Activated CD8-positive, alpha-beta memory T cell treated with anti-CD3 and anti-CD28 coated beads for 1 hour (primary cell): ENCODE data around the gene PRAF2.

Source experiments
- DNase-seq, 2 donors: peaks; one replicate each; pipeline ENCODE4 v3.0.0-alpha.2; 2020; ENCODE audit warnings: low read depth in 1 of 2; ENCODE audit errors: extremely low read depth in 1 of 2

The PRAF2 gene, protein sequence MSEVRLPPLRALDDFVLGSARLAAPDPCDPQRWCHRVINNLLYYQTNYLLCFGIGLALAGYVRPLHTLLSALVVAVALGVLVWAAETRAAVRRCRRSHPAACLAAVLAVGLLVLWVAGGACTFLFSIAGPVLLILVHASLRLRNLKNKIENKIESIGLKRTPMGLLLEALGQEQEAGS

DNA sequence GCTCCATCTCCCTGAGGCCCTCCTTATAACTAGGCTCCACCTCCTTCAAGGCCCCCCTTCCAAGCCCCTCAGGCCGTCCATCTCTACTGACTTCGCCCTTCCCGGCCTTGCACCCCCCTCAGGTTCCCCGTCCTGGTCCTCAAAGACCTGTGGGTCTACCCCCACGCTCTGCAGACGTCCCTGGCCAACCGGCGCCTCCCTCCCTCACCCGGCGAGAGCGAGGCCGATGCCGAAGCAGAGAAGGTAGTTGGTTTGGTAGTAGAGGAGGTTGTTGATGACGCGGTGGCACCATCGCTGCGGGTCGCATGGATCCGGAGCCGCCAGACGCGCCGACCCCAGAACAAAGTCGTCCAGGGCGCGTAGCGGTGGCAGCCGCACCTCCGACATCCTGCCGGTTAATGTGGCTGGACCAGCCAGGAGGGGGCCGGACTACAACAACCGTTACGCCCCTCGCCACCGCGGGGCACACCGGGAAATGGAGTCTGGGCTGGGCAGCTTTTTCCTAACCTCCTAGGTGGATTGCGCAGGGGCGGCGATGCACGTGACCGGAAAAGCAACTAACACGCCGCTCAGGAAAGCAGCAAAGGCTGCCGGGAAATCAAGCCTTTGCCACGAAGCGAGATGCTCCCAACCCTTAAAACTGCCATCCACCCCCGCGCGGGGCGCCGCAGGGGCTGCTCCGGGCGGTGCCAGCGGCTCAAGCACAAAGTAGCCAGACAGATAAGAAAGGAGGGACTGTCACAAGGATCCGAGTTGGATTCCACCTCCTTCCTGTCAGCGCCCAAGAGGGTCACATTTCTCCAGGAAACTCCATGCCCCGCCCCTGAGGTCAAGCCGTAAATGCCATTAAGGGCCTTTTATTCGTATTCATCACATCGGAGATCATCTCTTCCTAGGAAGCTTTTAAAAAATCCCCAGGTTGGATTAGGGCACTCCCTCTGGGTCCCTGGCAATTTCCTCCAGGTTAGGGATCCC is at the start of gene PRAF2:
PRAF2 (minus strand) TSS at position 402 of the 975 bp plus-strand sequence; CDS start at position 387, 15 bp downstream.
- peak; percentile 69 to 78 for DNase-seq

DNA sequence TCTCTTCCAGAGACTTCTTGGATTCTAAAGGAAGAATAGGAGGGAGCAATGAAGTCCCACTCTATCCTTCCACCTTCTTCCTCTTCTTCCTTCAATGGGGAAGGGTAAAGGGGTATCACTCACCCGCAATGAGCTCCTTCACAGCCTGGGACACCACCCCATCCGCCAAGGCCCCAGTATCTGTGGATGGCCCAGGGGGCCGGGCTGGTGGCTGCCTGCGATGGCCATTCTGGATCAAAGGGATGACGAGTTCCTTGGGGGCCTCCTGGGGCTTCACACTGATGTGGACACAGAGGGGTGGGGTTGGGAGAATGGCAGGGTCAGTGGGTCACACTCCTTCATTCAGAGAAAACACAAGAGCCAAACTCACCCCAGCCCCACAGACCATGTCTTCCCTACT is 48.7 kb upstream of the PRAF2 start:
- DNase-seq, result no peak

DNA sequence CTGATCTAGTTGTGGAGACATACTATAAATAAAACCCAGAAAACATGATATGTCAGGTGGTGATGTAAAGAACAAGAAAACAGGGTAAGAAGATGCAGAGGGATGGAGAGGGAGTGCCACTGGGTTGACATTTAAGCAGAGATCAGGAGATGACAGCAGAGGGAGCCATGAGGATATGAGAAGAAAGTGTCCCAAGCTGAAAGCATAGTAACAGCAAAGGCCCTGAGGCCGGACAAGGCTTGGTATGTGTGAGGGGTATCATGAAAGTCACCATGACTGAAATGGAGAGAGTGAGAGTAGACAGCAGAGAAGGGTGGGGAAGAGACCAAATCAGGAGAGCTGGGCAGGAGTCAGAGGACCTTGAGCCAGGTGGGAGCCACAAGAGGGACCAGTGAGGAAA is 46.3 kb upstream of the PRAF2 start:
- no peak for DNase-seq

DNA sequence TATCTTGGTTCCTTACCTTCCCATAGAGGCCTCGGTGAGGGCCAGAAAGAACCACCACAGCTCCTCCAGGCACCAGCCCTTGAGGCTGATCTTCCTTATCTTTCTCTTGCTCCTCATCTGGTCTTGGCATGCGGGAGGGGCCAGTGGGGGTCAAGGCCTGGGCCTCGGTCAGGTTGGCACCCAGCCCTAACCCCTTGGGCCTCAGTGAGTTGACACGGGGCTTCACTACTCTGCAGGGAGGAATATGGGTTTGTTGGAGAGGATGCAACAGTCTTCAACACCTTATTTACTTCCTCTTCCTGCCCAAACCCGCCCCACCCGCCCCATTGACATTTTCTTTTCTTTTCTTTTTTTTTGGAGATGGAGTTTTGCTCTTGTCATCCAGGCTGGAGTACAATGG is 43.8 kb upstream of the PRAF2 start:
- DNase-seq, result no peak

DNA sequence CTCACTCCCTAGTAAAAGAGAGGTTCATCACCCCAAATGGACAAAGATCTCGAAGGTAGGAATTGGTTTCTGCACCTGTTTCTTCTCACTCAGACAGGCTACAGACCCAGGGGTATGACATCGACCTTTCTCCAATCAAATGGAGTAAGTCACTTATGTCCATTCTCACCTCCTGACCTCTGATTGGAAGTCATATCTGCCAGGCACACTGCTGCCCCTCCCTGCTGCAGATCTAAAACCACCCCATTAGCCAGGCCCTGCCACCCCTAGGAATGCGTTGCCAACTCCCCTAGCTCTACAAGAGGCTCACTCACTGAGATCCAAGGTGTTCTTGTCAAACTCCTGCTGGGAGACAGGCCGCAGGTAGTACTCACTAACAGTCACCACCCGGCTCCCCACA is 42.9 kb upstream of the PRAF2 start:
- DNase-seq, result no peak

DNA sequence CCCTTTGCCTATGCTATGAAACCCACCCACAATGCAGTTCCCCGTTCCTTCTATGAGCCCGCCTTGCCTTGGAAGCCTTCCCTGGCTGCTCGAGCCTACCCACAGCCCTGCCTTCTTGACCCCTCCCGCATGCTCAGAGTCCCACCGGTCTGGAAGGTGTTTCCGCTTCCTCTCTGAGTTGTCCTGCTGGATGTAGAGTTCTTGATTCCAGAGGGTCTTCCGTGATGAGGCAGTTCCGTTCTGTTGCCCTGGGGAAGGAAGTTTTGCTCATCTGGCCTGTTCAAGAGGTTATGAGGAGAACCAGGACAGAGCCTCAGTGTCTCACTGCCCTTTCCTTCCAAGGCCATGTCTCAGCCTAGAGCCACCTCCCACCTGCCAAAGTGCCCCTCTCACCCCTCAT is 42.3 kb upstream of the PRAF2 start:
- DNase-seq, result no peak

DNA sequence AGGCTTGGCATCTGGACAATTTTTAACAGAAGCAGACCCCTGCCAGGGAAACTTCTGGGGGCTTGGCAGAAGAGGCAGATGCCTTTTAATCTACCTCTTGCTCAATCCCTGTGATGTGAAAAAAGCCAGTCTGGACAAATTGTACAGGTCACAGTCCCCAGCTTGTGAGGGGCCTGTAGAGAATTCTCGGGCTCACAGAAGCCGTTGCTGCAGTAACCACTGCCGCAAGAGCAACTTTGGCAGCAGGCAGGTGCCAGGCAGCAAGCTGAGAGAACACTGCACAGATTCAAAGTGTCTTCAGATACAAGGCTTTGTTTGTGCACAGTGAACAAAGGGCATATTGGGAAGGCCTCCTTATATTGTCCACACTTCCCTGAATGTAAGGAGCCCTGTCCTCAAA is 38.0 kb upstream of the PRAF2 start:
- DNase-seq, result no peak

DNA sequence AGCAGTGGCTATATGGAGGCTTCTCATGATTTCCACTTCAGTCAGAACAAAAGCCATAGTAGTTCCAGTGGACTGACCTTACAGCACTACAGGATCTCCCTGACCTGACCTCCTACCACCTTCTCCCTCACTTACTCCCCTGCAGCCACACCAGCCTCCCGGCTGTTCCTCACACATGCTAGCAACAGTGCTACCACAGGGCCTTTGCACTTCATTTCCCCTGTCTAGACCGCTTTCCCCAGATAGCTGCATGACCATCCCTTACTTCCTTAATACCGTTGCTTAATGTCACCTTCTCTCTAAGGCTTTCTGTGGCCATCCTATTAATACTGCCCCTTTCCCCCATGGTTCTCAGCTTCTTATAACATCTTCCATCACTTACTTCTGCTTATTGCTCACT is 36.6 kb upstream of the PRAF2 start:
- DNase-seq, result no peak

DNA sequence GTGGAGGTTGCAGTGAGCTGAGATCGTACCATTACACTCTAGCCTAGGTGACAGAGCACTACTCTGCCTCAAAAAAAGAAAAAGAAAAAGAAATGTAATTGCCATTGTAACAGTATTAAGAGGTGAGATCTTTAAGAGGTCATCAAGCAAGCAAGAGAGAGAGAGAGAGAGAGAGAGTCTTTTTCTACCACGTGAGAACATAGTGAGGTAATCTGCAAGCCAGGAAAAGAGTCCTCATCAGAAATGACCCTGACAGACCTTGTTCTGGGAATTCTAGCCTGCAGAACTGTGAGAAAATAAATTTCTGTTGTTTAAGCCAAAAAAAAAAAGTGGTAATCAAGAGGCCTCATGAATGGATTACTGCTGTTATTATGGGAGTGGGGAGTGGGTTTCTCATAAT is 34.8 kb upstream of the PRAF2 start:
- DNase-seq, result no peak

DNA sequence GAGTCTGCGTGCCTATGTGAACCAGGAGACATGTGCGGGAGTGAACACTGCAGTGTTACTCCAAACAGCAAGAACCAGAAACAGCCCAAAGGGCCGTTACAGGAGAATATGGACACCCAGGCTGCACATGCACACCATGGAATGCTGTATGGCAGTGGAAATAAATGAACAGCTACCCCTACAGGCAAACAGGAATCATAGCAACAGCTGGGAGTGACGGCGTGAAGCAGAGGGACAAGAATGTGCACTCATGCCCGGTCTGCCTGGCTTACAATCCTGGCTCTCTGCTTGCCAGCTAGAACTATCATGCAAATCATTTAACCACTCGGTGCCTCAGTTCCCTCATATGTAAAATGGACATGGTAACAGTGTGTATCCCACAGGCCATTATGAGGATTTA is 33.1 kb upstream of the PRAF2 start:
- no peak for DNase-seq

DNA sequence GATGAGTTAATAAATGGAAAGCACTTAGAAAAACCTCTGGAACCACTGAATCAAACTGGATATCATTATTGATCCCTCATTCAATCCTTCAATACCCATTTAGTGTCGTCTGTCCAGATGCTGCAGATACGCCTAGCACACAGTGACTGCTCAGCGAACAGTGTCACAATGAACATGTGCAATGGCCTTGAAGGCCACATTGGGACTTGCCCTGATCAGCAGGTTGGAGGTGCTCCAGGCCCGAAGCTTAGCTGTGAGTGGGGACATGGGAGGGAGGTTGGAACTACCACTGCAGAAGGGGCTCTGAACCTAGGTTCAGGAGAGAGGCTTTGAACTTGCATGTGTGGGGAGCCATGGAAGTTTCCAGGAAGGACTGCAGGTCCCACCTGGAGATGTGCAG is 32.5 kb upstream of the PRAF2 start:
- DNase-seq, result no peak

DNA sequence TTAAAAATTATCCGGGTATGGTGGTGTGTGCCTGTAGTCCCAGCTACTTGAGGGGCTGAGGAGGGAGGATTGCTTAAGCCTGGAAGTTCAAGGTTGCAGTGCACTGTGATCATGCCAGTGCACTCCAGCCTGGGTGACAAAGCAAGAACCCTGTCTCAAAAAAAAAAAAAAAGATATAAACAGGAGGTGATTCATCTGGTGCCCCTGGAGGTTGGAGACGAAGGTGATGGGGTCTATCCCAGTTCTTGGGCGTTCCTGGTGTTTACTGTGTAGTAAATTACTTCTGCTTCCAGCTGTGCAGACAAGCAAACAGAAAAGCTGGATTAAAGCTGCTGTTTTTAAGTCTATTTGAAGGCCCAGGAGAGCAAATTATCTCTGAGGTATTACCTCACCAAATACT is 29.8 kb upstream of the PRAF2 start:
- DNase-seq, result no peak

DNA sequence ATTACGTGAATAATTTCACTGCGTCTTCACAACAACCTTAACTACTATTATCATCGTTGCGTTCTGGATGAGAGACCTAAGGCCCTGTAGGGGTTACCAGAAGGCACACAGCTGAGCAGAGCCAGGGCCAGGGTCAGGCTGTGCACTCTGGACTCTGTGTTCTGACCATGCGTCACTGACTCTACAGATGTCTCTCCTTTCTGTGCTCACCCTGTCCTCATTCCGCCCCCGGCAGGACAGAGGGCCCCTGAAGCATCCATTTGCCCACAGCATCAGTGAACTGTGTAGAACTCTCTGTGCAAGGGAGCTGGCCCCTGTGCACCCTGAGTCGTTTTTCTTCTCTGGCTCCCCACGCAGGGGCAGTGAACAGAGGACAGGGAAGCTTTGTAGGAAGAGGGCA is 28.4 kb upstream of the PRAF2 start:
- DNase-seq, result no peak

DNA sequence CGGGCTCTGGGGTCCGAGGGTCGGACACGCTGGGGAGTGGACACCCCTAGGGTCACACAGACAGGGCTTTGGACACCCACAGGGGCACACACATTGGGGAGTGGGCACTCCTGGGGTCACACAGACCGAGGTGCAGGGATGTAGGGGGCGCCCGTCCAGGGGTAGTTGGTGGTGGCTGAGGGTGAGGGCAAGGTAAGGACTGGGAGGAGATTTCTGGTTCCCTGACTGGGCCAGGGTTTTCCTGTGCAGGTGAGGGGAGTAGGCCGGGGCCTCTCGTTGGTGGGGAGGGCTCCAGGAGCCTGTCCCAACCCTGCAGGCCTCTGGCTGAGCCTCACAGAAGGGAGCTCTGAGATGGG is 27.8 kb upstream of the PRAF2 start:
- DNase-seq, result no peak

DNA sequence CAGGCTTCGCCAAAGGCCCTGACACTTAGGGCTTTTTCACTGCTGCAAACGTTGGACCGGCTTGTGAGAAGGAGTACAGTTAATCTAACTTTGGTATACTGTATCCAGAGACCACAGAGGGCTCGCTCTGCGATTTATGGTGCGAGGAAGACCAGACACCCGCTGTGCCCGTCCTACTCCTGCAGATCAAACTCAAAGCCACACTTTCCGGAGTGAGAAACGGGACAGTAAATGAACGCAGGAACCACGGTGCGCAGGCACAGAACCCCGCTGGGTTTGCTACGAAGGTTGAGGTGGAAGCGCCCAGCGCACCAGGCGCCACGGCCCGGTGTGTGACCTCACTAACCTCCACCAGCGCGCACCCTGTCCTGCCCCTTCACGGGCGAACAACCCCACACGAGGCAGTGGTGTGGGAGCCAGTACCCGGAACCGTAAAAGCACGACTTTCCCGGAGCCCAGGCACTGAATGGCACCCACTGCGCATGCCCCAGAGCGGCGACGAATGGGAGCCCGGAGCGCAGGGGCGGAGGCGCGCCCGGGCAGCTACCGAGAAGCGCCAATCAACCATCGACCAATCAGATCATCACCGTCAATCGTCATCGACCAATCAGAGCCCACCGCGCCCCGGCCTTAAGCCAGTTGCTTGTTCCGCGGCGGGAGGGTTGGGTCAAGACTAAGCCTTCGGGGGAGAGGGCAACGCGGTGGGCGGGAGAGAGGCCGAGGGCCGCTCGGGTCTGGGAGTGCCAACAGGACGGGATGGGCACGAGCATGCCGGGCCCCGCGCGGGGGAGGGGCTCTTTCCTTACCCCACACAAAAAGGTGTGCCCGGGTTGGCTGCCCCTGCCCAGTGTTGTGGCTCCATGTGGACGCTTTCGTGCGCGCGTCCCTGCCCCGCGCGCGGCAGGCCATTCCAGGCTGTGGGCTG is 27.2 kb upstream of the PRAF2 start:
- DNase-seq, result peak; percentile 71 to 77

DNA sequence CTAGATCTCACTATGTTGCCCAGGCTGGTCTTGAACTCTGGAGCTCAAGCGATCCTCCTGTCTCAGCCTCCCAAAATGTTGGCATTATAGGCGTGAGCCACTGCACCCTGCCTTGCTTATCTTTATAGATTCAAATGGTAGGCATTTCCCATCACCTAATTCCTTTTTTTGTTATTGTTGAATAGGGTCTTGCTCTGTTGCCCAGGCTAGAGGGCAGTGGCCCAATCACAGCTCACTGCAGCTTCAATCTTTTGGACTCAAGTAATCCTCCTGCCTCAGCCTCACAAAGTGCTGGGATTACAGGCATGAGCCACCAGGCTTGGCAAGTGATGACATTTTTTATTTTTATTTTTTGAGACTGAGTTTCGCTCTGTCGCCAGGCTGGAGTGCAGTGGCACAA is 22.6 kb upstream of the PRAF2 start:
- no peak for DNase-seq

DNA sequence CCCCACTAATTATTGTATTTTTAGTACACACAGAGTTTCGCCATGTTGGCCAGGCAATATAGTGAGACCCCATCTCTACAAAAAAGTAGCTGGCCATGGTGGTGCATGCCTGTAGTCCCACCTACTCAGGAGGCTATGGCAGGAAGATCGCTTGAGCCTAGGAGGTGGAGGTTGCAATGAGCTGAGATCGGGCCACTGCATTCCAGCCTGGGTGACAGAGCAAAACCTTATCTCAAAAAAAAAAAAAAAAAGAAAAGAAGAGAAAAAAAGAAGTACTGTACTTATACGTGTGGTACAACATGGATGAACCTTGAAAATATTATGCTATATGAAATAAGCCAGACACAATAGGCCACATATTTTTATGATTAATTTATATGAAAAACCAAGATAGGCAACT is 15.8 kb upstream of the PRAF2 start:
- no peak for DNase-seq

DNA sequence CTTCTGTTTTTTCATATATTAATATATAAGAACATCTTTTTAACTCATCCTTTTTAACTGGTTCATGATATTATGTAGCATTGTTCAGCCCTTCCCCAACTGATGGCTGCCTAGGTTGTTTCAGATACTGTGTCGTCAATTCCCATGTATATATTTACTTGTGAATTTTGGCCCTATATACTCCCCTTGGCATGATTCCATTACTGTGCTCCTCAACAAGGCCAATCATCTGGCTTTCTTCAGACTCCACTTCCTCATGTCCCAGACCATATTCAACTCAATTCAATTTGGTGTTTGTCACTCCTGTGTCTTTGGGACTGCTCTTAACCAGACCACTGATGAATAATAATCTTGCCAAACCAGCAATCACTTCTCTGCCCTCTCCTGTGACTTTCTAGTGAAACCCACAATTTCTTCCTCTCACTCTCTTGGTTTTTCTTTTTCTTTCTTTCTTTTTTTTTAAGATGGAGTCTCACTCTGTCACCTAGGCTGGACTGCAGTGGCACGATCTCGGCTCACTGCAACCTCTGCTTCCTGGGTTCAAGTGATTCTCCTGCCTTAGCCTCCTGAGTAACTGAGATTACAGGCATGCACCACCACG is 8.6 kb upstream of the PRAF2 start:
- DNase-seq, result no peak

DNA sequence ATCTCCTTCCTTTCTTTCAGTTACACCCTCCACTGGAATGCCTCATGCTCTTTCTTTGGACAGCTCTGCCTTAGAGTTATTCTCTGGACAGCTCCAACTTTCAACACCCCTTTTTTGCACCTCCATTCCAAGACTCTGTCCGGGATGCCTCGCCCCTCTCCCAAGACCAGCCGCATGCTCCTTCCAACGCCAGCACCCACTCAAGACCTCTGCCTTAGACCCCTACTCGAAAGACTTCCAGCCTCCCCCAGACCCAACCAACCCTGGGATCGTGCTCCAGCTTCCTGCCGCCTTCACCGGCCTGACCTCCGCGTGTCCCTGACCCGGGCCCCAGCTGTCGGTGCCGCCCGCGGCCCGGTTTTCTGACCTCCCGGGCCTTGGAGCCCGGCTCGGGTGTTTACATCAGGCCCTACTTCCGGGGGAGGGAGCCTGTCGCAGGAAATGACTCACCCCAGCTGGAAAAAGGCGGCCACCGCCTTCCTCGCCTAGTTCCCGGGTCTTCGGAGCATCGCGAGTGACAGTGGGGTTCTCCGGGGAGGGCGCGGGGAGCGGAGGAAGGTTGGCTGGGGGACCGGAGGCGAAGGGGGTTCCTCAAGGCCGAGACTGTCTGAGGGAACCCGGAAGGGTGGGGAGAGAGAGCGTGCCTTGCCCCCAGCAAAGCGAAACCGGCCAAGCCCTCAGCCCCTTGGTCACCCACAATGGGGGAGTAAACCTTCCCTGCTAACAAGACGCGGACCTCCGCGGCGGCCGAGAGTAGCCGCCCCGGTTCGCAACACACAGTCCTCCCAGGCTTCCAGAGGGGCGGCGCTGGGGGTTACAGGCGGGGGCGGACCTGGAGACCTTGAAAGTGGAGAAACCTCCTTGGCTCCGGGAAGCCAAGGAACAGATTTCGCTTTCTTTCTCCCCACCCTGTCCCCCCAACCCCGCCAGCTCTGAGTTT is 6.0 kb upstream of the PRAF2 start, which contains the start of gene WDR45:
WDR45 (minus strand) TSS at position 399 of the 940 bp plus-strand sequence. CDS start 1,792 bp downstream, outside the sequence.
- DNase-seq, result peak in 1 of 2 donors; percentile 57

DNA sequence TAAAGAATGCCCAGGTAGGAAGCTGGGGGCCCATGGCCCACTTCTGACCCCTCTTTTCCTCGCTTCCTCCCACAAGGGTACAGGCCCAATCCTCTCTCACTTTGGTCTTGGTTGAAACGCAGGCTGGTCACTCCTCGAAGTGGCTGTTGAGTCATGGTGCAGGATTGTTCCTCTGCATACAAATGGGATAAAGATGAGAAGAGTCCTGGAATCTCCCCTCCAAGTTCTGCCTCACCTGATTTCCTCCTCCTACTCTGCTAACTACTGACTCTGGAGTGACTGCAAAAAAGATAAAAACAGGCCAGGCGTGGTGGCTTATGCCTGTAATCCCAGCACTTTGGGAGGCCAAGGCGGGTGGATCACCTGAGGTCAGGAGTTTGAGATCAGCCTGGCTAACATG is 4.1 kb upstream of the PRAF2 start:
- no peak for DNase-seq
